Muscle of leg (tissue), 11 donors: ENCODE data around the gene BCO1. TPM values are rescaled to one million over a fixed set of nuclear protein-coding genes. Genes with fewer than 3 reads are reported as not detected.

ENCODE experiments used
- DNase-seq: peaks from one replicate; pipeline ENCODE4 v3.0.0; 2013
- H3K27ac ChIP-seq: one replicate; pipeline ENCODE4 v1.5.1; 2013; ENCODE audit warnings: mild to moderate bottlenecking, low read length, control low read depth
- H3K27me3 ChIP-seq: one replicate; pipeline ENCODE4 v1.6.1; 2013; ENCODE audit warnings: low read length; ENCODE audit not compliant: control insufficient read depth, insufficient read depth
- H3K36me3 ChIP-seq: one replicate; pipeline ENCODE4 v1.6.1; 2013; ENCODE audit warnings: low read length; ENCODE audit not compliant: control insufficient read depth, insufficient read depth
- H3K4me1 ChIP-seq: one replicate; pipeline ENCODE4 v1.6.1; 2013; ENCODE audit warnings: low read length; ENCODE audit not compliant: control insufficient read depth, insufficient read depth
- H3K4me3 ChIP-seq: one replicate; pipeline ENCODE4 v1.5.1; 2013; ENCODE audit warnings: low read length, control low read depth
- H3K9me3 ChIP-seq: replicated peaks from 2 replicates; pipeline ENCODE4 v1.6.1; 2013; ENCODE audit warnings: low read depth, low read length; ENCODE audit not compliant: control insufficient read depth
- WGBS: methylation state at CpG from one replicate; pipeline ENCODE4 v1.1.5; 2013; ENCODE audit warnings: missing lambda C conversion rate; ENCODE audit not compliant: insufficient coverage; 5-methylcytosine and 5-hydroxymethylcytosine counted together
- polyA plus RNA-seq, 8 donors: library from polyadenylated mRNA; unstranded; fragments of 120-200 nt; gene quantifications; one replicate each; pipeline versions ENCODE4 v1.2.1 to v1.2.3, GENCODE V29; 2013; ENCODE audit warnings: inconsistent platforms in 1 of 8, low replicate concordance in 1 of 8; ENCODE audit not compliant: insufficient read length in 8 of 8, insufficient read depth in 1 of 8
- total RNA-seq: library from RNA; stranded (reverse); fragments of 120-200 nt; gene quantifications from one replicate; pipeline ENCODE4 v1.2.4, GENCODE V29; 2013

The BCO1 gene
- total and polyA plus RNA-seq, 9 donors: 0.04 to 0.39 (median 0.08) TPM; not detected in 6

DNA sequence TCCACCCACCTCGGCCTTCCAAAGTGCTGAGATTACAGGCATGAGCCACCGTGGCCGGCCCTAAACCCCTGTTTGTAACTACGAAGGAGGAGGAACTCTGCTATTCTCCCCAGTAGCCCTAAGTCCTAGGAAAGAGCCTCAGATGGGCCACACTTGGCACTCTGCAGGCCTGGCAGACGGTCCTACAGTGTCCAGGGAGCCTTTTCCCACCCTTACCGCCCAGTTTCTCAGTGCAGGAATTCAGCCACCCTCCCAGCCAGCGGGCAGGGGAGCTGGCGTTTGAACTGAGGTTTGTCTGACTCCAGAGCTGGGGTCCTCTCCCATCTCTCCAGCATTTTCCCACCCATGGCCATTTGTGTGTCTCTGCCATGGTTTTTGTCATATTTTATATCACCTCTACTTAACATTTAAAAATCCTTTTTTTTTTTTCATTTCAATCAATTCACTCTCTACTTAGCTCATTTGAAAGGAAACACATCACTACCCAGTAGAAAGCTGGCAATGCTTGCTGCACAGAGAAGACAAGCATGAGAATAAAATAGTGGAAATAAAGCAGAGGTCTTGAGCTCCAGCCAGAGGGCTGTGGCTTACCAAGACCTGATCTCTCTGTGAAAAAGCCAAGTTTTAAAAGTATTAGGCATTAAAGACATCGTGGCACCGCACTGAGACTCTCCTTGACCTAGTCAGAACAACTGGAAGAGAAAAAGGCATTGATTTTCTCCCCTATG lies 34.9 kb downstream of the BCO1 start:
- no peak overlapping the region for H3K4me3 ChIP-seq
- H3K9me3 ChIP-seq: no peaks in the 10 kb centered on the region
- H3K27me3 ChIP-seq: no peaks in the 10 kb centered on the region
- H3K36me3 ChIP-seq: no peaks in the 10 kb centered on the region
- WGBS: 63% methylated on average over 10 of the region's 10 CpGs
- no peaks in the 10 kb centered on the region for H3K4me1 ChIP-seq
- no peak overlapping the region for H3K27ac ChIP-seq
- DNase-seq: no peak

DNA sequence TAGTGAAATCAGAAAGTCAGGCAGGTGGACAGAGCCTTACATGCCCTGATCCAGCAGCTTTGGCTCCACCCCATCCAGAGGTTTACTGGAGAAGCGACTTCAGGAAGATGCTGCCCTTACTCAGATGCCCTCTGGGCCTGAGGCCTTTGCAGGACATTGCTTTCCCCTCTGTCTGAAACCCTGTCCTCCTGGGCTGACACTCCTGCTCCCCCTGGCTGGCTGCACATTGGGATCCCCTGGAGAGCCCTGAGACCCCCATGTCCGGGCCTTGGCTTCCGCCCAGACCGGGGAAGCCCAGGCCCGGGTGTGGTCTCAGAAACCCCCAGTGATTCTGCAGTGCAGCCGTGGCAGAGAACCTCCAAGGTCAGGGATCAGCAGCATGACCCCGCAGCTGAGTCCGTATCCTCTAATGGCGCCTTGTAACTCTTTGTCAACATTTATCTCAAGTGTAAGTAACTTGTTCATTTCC lies 36.6 kb downstream of the BCO1 start:
- Histone ChIP-seq H3K27me3 (no peaks in the 10 kb centered on the region), H3K27ac (no peak overlapping the region), H3K4me1 (no peaks in the 10 kb centered on the region), H3K9me3 (no peaks in the 10 kb centered on the region), H3K36me3 (no peaks in the 10 kb centered on the region), H3K4me3 (no peak overlapping the region)
- 60% methylated on average over 7 of the region's 9 CpGs for WGBS
- no peak for DNase-seq

DNA sequence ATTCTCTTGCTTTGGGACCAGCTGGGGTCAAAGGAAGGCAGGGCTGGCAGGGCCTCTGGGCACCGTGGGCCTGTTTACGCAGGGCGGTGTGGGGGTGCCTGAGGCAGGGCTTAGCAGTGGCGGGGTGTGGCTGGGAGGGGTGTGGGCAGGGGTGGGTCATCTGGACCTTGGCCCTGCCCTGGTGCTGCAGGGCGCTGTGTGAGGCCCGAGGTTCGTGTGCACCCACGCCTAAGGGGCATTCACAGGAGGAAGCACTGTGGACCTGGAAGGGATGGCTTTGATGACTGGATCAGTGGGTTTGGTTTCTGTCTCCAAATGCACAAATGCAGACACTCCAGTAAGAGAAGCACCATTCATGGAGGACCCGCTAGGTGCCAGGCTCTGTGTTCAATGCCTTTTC lies 37.3 kb downstream of the BCO1 start:
- H3K9me3 ChIP-seq: no peaks in the 10 kb centered on the region
- H3K4me3 ChIP-seq: no peak overlapping the region
- H3K4me1 ChIP-seq: no peaks in the 10 kb centered on the region
- no peak for DNase-seq
- H3K27ac ChIP-seq: no peak overlapping the region
- no peaks in the 10 kb centered on the region for H3K27me3 ChIP-seq
- H3K36me3 ChIP-seq: no peaks in the 10 kb centered on the region
- WGBS: 94% methylated on average over 5 of the region's 9 CpGs

DNA sequence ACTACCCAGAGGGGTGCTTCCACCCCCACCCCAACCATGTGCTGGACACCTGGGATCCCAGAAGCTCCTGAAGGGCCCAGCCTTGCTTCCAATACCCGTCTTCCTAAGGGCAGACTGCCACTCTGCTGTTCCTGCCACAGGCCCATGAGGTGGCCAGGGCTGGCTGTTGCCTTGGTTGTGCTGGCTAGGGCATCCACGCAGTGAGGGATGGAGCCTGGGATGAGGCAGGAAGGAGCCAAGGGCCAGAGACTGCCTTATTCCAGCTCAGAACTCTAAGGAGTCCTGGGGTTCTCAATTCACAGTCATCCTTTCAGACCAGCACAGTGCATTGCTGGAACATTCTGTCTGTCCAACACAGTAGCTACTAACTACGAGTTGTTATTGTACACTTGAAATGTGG lies 37.8 kb downstream of the BCO1 start:
- WGBS: 100% methylated on average over 2 of the region's 3 CpGs
- no peak overlapping the region for H3K4me3 ChIP-seq
- H3K27ac ChIP-seq: no peak overlapping the region

DNA sequence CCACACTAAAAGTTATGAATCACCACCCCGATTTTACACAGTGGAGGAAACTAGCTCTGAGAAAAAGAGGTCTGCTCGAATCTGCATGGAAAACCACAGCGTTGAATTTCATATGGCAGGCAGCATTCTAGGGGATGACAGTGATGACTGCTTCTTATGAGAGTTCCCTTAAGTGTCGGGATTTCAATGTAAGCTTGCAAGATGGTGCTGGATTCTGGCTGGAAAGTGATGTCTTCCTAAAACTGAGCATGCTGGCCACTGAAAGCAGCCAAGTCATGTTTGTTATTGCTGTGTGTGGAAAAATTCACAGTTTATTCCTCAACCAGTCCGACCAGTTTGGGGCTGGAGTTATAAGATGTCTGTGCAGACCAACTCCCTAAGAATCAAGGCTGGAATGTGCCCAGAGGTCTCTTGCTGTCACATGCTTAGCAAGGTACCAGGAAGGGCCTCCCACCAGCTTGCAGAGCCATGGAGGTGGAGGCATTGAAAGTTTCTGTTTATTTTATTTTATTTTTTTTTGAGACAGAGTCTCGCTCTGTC lies 39.1 kb downstream of the BCO1 start:
- no peaks in the 10 kb centered on the region for H3K9me3 ChIP-seq
- H3K4me3 ChIP-seq: no peak overlapping the region
- H3K27me3 ChIP-seq: no peaks in the 10 kb centered on the region
- no peak for DNase-seq
- no peak overlapping the region for H3K27ac ChIP-seq
- 80% methylated on average over 3 of the region's 6 CpGs for WGBS
- no peaks in the 10 kb centered on the region for H3K4me1 ChIP-seq
- no peaks in the 10 kb centered on the region for H3K36me3 ChIP-seq

More for the DNA sequence above, 37.8 kb downstream of the BCO1 start:
- Histone ChIP-seq H3K9me3 (no peaks in the 10 kb centered on the region), H3K36me3 (no peaks in the 10 kb centered on the region), H3K27me3 (no peaks in the 10 kb centered on the region), H3K4me1 (no peaks in the 10 kb centered on the region)
- DNase-seq: no peak

DNA sequence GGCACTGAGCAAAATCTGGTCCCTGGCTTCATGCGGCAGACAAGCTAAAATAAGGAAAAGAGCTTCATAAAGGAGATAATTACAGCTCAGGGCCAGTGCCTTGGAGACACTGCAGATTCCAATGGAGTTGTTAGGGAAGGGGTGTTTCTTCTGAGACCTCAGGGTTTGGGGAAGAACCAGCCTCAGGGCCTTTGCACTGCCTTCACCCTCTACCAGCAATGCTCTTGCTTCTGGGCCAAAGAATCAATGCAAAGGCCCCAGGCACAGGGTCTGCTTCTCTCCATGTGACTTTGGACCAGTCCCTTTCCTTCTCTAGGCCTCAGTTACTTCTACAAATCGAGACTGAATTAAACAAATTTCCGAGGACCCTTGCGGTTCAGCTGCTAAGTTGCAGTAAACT lies 40.0 kb downstream of the BCO1 start:
- H3K4me3 ChIP-seq: no peak overlapping the region
- no peak for DNase-seq
- no peaks in the 10 kb centered on the region for H3K9me3 ChIP-seq
- H3K4me1 ChIP-seq: no peaks in the 10 kb centered on the region
- no peaks in the 10 kb centered on the region for H3K27me3 ChIP-seq
- no peaks in the 10 kb centered on the region for H3K36me3 ChIP-seq
- WGBS: 90% methylated on average over 1 of the region's 4 CpGs
- H3K27ac ChIP-seq: no peak overlapping the region

DNA sequence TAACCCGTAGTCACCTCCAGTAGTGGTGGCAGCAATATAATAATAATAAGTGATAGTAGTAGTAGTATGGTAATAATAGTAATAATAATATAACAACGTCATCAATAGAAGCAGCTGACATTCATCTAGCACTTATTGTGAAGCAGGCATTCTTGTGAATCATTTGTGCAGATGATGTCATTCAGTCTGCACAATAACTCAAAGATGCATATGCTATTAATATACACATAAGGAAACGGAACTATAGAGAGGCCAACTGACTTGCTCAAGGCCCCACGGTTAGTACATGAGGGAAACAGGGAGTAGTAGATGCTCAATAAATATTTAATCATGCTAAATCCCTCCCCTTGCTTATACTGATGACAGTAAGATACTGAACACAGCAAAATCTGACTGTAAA lies 40.9 kb downstream of the BCO1 start:
- DNase-seq: peak; percentile 15
- Histone ChIP-seq H3K36me3 (no peaks in the 10 kb centered on the region), H3K27me3 (no peaks in the 10 kb centered on the region), H3K4me1 (no peaks in the 10 kb centered on the region), H3K9me3 (no peaks in the 10 kb centered on the region), H3K27ac (no peak overlapping the region), H3K4me3 (no peak overlapping the region)
- WGBS: no CpG with 5 or more reads among the region's 4 CpGs

DNA sequence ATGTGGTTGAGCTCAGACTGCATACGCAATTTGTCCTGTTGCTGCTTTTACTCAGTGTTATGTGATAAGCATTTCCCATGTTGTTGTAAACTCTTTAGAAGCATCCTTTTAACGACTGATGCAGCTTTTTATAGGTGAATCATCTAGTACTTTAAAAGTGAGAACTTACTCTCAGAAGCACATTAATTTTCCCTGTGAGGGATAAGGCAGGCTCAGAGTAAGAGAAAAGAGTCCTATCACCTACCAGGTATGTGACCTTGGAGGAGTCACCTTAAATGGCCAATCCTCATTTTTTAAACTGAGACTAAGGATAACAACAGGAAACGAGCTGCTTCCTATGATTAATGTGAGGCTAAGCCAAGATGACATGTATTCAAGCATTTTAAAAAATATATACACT lies 41.9 kb downstream of the BCO1 start:
- Histone ChIP-seq H3K36me3 (no peaks in the 10 kb centered on the region), H3K27ac (no peak overlapping the region), H3K4me3 (no peak overlapping the region), H3K27me3 (no peaks in the 10 kb centered on the region), H3K9me3 (no peaks in the 10 kb centered on the region), H3K4me1 (no peaks in the 10 kb centered on the region)
- no CpG with 5 or more reads among the region's 3 CpGs for WGBS
- DNase-seq: no peak

DNA sequence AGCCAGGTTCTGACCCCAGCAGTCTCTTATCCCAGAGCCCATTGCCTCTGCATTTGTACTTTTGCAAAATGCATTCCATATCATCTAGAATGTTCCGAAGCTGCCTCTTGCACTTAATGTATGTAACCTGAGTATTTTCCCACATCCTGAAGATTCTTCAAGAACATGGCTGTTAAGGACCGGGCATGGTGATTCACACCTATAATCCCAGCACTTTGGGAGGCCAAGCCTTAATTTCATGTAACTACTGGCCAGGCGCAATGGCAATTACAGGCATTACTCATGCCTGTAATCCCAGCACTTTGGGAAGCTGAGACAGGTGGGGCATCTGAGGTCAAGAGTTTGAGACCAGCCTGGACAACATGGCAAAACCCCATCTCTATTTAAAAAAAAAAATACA lies 44.6 kb downstream of the BCO1 start:
- WGBS: 64% methylated on average over 2 of the region's 3 CpGs
- no peaks in the 10 kb centered on the region for H3K27me3 ChIP-seq
- H3K4me3 ChIP-seq: no peak overlapping the region
- no peaks in the 10 kb centered on the region for H3K9me3 ChIP-seq
- no peaks in the 10 kb centered on the region for H3K36me3 ChIP-seq
- H3K27ac ChIP-seq: no peak overlapping the region
- no peak for DNase-seq
- H3K4me1 ChIP-seq: no peaks in the 10 kb centered on the region

DNA sequence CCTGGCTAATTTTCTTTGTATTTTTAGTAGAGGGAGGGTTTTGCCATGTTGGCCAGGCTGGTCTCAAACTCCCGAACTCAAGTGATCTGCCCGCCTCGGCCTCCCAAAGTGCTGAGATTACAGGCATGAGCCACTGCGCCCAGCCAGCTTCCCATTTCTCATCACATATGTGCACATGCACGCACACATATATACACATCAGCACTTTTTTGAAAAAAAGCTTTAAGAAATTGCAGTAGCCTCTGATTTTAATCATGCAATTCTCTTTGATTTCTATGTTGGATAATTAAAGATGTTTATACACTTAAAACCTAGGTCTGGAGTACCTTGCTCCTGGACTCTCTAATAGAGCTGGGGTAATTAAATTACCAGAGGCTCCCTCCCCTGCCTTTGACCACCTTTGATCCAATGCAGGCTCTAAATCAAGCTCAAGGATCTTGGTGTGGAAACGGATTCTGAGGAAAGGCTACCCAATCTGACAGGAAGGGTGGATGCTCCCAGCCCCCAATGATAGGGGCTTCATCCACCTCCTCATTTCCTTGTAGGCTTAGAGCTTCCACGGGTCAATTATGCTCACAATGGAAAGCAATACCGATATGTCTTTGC lies 46.6 kb downstream of the BCO1 start:
- H3K27ac ChIP-seq: no peak overlapping the region
- H3K4me3 ChIP-seq: no peak overlapping the region
- H3K4me1 ChIP-seq: no peaks in the 10 kb centered on the region
- 69% methylated on average over 6 of the region's 8 CpGs for WGBS
- H3K36me3 ChIP-seq: no peaks in the 10 kb centered on the region
- no peaks in the 10 kb centered on the region for H3K9me3 ChIP-seq
- no peaks in the 10 kb centered on the region for H3K27me3 ChIP-seq
- no peak for DNase-seq
